ENCODE measurements around the gene KRT81. TPM values are rescaled to one million over a fixed set of nuclear protein-coding genes. Genes with fewer than 3 reads are reported as not detected.

Gene KRT81
- polyA plus RNA-seq, 1 donor from 2014 or later = not detected

- Histone ChIP-seq H3F3A (ENCODE audit: insufficient read depth, low read length, poor library complexity, severe bottlenecking) (no peaks in the 10 kb centered on the region), H3K79me2 (replicated peaks; ENCODE audit: insufficient read depth, low read length) (no peaks in the 10 kb centered on the region), H3K27me3 (ENCODE audit: insufficient read depth, low read depth, low read length) (peaks cover 26% of the 10 kb centered on the region), H3K9me3 (ENCODE audit: low read length) (no peaks in the 10 kb centered on the region), H3K9me2 (ENCODE audit: insufficient read depth, low read length) (no peaks in the 10 kb centered on the region), H4K20me1 (ENCODE audit: insufficient read depth) (no peaks in the 10 kb centered on the region), H3K27ac (ENCODE audit: low read length) (no peak overlapping the region), H3K4me2 (ENCODE audit: low read length) (no peak overlapping the region), H3K4me3 (ENCODE audit: low read length) (no peak overlapping the region), H3K9ac (ENCODE audit: low read length) (no peak overlapping the region), H2AFZ (ENCODE audit: low read depth, low read length) (no peak overlapping the region), H3K36me3 (ENCODE audit: insufficient read depth, low read length) (no peaks in the 10 kb centered on the region)
- TF ChIP-seq POLR2AphosphoS5 (IDR thresholded peaks at IDR 0.05) (no peak), RAD21 (conservative IDR thresholded peaks at IDR 0.05) (no peak), EZH2 (IDR thresholded peaks at IDR 0.05; ENCODE audit: borderline replicate concordance, insufficient read depth, low read length, poor library complexity, severe bottlenecking) (no peak), TAF1 (IDR thresholded peaks at IDR 0.05; ENCODE audit: low read depth) (no peak), CTCF (IDR thresholded peaks at IDR 0.05; ENCODE audit: poor library complexity, severe bottlenecking) (no peak), EP300 (conservative IDR thresholded peaks at IDR 0.05; ENCODE audit: poor library complexity, severe bottlenecking) (no peak), REST (IDR thresholded peaks at IDR 0.05; ENCODE audit: borderline replicate concordance) (no peak), MXI1 (conservative IDR thresholded peaks at IDR 0.05; ENCODE audit: poor library complexity, severe bottlenecking) (no peak), SMC3 (conservative IDR thresholded peaks at IDR 0.05; ENCODE audit: poor library complexity) (no peak)
Measured at GRCh38 chr12:52255926-52256583, 35.3 kb downstream of the KRT81 start.

GRCh38 chr12:52254965-52255751, 36.2 kb downstream of the KRT81 start:
- H2AFZ ChIP-seq (ENCODE audit: low read depth, low read length) = no peak overlapping the region
- no peak overlapping the region for H3K27ac ChIP-seq (ENCODE audit: low read length)
- no peak overlapping the region for H3K4me3 ChIP-seq (ENCODE audit: low read length)
- H4K20me1 ChIP-seq (ENCODE audit: insufficient read depth) = no peaks in the 10 kb centered on the region
- no peaks in the 10 kb centered on the region for H3K36me3 ChIP-seq (ENCODE audit: insufficient read depth, low read length)
- no peaks in the 10 kb centered on the region for H3K79me2 ChIP-seq (replicated peaks; ENCODE audit: insufficient read depth, low read length)
- no peaks in the 10 kb centered on the region for H3K9me2 ChIP-seq (ENCODE audit: insufficient read depth, low read length)
- peaks cover 33% of the 10 kb centered on the region for H3K27me3 ChIP-seq (ENCODE audit: insufficient read depth, low read depth, low read length)
- H3K9ac ChIP-seq (ENCODE audit: low read length) = no peak overlapping the region
- no peak overlapping the region for H3K4me2 ChIP-seq (ENCODE audit: low read length)
- H3K9me3 ChIP-seq (ENCODE audit: low read length) = no peaks in the 10 kb centered on the region
- TF ChIP-seq EZH2 (IDR thresholded peaks at IDR 0.05; ENCODE audit: borderline replicate concordance, insufficient read depth, low read length, poor library complexity, severe bottlenecking) (no peak), RAD21 (conservative IDR thresholded peaks at IDR 0.05) (no peak), TAF1 (IDR thresholded peaks at IDR 0.05; ENCODE audit: low read depth) (no peak), CTCF (IDR thresholded peaks at IDR 0.05; ENCODE audit: poor library complexity, severe bottlenecking) (no peak), REST (IDR thresholded peaks at IDR 0.05; ENCODE audit: borderline replicate concordance) (no peak), POLR2AphosphoS5 (IDR thresholded peaks at IDR 0.05) (no peak), MXI1 (conservative IDR thresholded peaks at IDR 0.05; ENCODE audit: poor library complexity, severe bottlenecking) (no peak), SMC3 (conservative IDR thresholded peaks at IDR 0.05; ENCODE audit: poor library complexity) (no peak)
- H3F3A ChIP-seq (ENCODE audit: insufficient read depth, low read length, poor library complexity, severe bottlenecking) = no peaks in the 10 kb centered on the region
